A673 (cell line): Measurements from ENCODE around the gene STX18. TPM values are rescaled to one million over a fixed set of nuclear protein-coding genes. Genes with fewer than 3 reads are reported as not detected.
"Not testable (repeated sequence)": the region's sequence is repeated elsewhere in the genome, so short reads cannot be mapped to it uniquely, and the experiment has no call there.

ENCODE experiments used
- BruUV-seq: library from RNA; stranded (reverse); fragments of 400-500 nt; replicated peaks from 2 replicates; lab custom pipeline; 2021; lab: Mats Ljungman, UMichigan
- CTCF ChIA-PET: fragments of 300-600 bp; sonication (Branson Sonifier 250); formaldehyde crosslinking; loops from one replicate; lab custom pipeline; 2022; ENCODE audit warnings: antibody characterized with exemption; lab: Charles Lee
- POLR2A ChIA-PET: fragments of 300-600 bp; sonication (Branson Sonifier 250); formaldehyde crosslinking; loops from one replicate; lab custom pipeline; 2022; ENCODE audit warnings: antibody characterized with exemption; ENCODE audit not compliant: low non-redundant PET; lab: Charles Lee
- DNase-seq: peaks from one replicate; pipeline ENCODE4 v3.0.0-alpha.2; 2015; ENCODE audit warnings: low spot score
- H3K27ac ChIP-seq: fragments of 200-600 bp; sonication (generic); 2 replicates; pipeline ENCODE4 v1.5.1; 2016; ENCODE audit warnings: mixed run types, low read depth, mild to moderate bottlenecking, mixed read lengths, antibody characterized with exemption, low read length; ENCODE audit not compliant: poor library complexity, severe bottlenecking
- H3K27me3 ChIP-seq: fragments of 200-600 bp; sonication (generic); replicated peaks from 2 replicates; pipeline ENCODE4 v1.6.1; 2017; ENCODE audit warnings: mixed run types, low read depth, mild to moderate bottlenecking, mixed read lengths, antibody characterized with exemption, low read length; ENCODE audit not compliant: insufficient read depth, poor library complexity
- H3K36me3 ChIP-seq: fragments of 200-600 bp; sonication (generic); 2 replicates; pipeline ENCODE4 v1.6.1; 2016; ENCODE audit warnings: mixed run types, mild to moderate bottlenecking, mixed read lengths, antibody characterized with exemption, low read length; ENCODE audit not compliant: insufficient read depth, poor library complexity, severe bottlenecking
- H3K4me1 ChIP-seq: fragments of 200-600 bp; sonication (generic); 2 replicates; pipeline ENCODE4 v1.6.1; 2017; ENCODE audit warnings: mixed run types, mild to moderate bottlenecking, mixed read lengths, antibody characterized with exemption, low read length; ENCODE audit not compliant: insufficient read depth, poor library complexity, severe bottlenecking
- H3K4me3 ChIP-seq: fragments of 200-600 bp; sonication (generic); 2 replicates; pipeline ENCODE4 v1.5.1; 2016; ENCODE audit warnings: low read depth, mixed run types, mild to moderate bottlenecking, mixed read lengths, low read length; ENCODE audit not compliant: poor library complexity, severe bottlenecking
- H3K9me3 ChIP-seq: fragments of 200-600 bp; sonication (generic); 2 replicates; pipeline ENCODE4 v1.6.1; 2016; ENCODE audit warnings: mixed run types, low read depth, mild to moderate bottlenecking, mixed read lengths, antibody characterized with exemption, low read length; ENCODE audit not compliant: poor library complexity, severe bottlenecking
- CTCF ChIP-seq: fragments of 300-800, 200-600 bp; sonication (generic); conservative IDR thresholded peaks from 2 replicates; pipeline ENCODE4 v1.5.1; 2017; ENCODE audit warnings: low read depth, mild to moderate bottlenecking, antibody characterized with exemption, low read length, moderate library complexity, mixed read lengths
- EZH2 ChIP-seq: fragments of 200-600 bp; sonication (generic); IDR thresholded peaks from 2 replicates; pipeline ENCODE4 v1.6.1; 2017; ENCODE audit warnings: borderline replicate concordance, low read depth, mild to moderate bottlenecking, mixed read lengths, antibody characterized with exemption, low read length; ENCODE audit not compliant: poor library complexity, severe bottlenecking
- intact Hi-C: fragments of 100-400 bp; cut with micrococcal nuclease; formaldehyde crosslinking; loops from one replicate; pipeline ENCODE4 v1.10.0; 2022; ENCODE audit not compliant: unreplicated experiment
- total RNA-seq: library from RNA; stranded (reverse); gene quantifications from 2 replicates; pipeline ENCODE4 v1.2.3, GENCODE V29; 2021

Gene STX18
- total RNA-seq, 1 experiment from 2014 or later: 34.3 TPM

- DNase-seq: no peak
- no peaks in the 10 kb centered on the region for H3K27me3 ChIP-seq
- ChIA-PET CTCF (no interaction called here), POLR2A (no interaction called here)
- no peak overlapping the region for H3K27ac ChIP-seq
- TF ChIP-seq CTCF (no peak), EZH2 (no peak)
- intact Hi-C loops: no loop called here
- no peaks in the 10 kb centered on the region for H3K9me3 ChIP-seq
- H3K4me1 ChIP-seq: peaks cover 14% of the 10 kb centered on the region
- BruUV-seq: no TSS peak
- no peaks in the 10 kb centered on the region for H3K36me3 ChIP-seq
- H3K4me3 ChIP-seq: no peak overlapping the region
These were observed 34.9 kb downstream of the STX18 start for GRCh38 chr4:4506961-4507360.

- CTCF ChIA-PET, BruUV-seq, H3K27me3 ChIP-seq, intact Hi-C loops, DNase-seq, H3K36me3 ChIP-seq, H3K4me3 ChIP-seq, H3K27ac ChIP-seq, H3K9me3 ChIP-seq: not testable (repeated sequence)
- peaks cover 14% of the 10 kb centered on the region for H3K4me1 ChIP-seq
- POLR2A ChIA-PET: interaction anchor here (0.7 kb wide), 1 partner anchor 152 kb away, joined by 3 read pairs; no protein-coding TSS in a partner anchor
These were observed 36.6 kb downstream of the STX18 start for GRCh38 chr4:4505211-4505610.

- Histone ChIP-seq H3K27ac (no peak overlapping the region), H3K4me1 (peaks cover 14% of the 10 kb centered on the region), H3K36me3 (no peaks in the 10 kb centered on the region), H3K27me3 (no peaks in the 10 kb centered on the region), H3K9me3 (no peaks in the 10 kb centered on the region), H3K4me3 (no peak overlapping the region)
- intact Hi-C loops: no loop called here
- no TSS peak for BruUV-seq
- TF ChIP-seq CTCF: no peak
- TF ChIP-seq EZH2: no peak
- no peak for DNase-seq
- POLR2A ChIA-PET: interaction anchor here (0.7 kb wide), 1 partner anchor 152 kb away, joined by 3 read pairs; no protein-coding TSS in a partner anchor
- CTCF ChIA-PET: no interaction called here
These were observed 37.1 kb downstream of the STX18 start for GRCh38 chr4:4504783-4505182.

GRCh38 chr4:4502694-4503311 is 39.0 kb downstream of the STX18 start:
- peak overlapping the region; percentile 11 for H3K4me3 ChIP-seq
- TF ChIP-seq CTCF (no peak), EZH2 (no peak)
- H3K9me3 ChIP-seq: no peaks in the 10 kb centered on the region
- ChIA-PET POLR2A (no interaction called here), CTCF (no interaction called here)
- H3K27ac ChIP-seq: no peak overlapping the region
- DNase-seq: peak; percentile 33
- H3K36me3 ChIP-seq: no peaks in the 10 kb centered on the region
- intact Hi-C loops: no loop called here
- no TSS peak for BruUV-seq
- peaks cover 14% of the 10 kb centered on the region for H3K4me1 ChIP-seq
- H3K27me3 ChIP-seq: no peaks in the 10 kb centered on the region
